ENCODE measurements around the gene VSX2.

GRCh38 chr14:74259513-74259912, 20.3 kb downstream of the VSX2 start:
- no peak for TF ChIP-seq POLR2AphosphoS5 (IDR thresholded peaks at IDR 0.05; ENCODE audit: low read depth, low read length)
- TF ChIP-seq REST (IDR thresholded peaks at IDR 0.05; ENCODE audit: insufficient read depth in 1 of 2, low read depth in 2 of 2, low read length in 2 of 2): no peak
- TF ChIP-seq TAF1 (IDR thresholded peaks at IDR 0.05; ENCODE audit: borderline replicate concordance, insufficient read depth, low read length): no peak
- TF ChIP-seq SIN3A (IDR thresholded peaks at IDR 0.05; ENCODE audit: borderline replicate concordance, insufficient read depth, low read length): no peak
- TF ChIP-seq FOXP2 (optimal IDR thresholded peaks at IDR 0.05; ENCODE audit: borderline replicate concordance, extremely low read depth, extremely low read length, insufficient read depth): no peak

All from PFSK-1 (cell line).